Measurements from ENCODE around the gene SLX1B. TPM values are rescaled to one million over a fixed set of nuclear protein-coding genes. Genes with fewer than 3 reads are reported as not detected.
"Not testable (repeated sequence)": the region's sequence is repeated elsewhere in the genome, so short reads cannot be mapped to it uniquely, and the experiment has no call there.

The SLX1B gene
- 10 to 100 TPM in 6 of 7 donors, 1 to 10 TPM in 1; 8.3 to 59.7 (median 28.1) TPM for total RNA-seq
- 10 to 100 TPM; 13.1 to 25.4 (median 25.1) TPM for polyA plus RNA-seq
- long read RNA-seq, donor 1, transcript SLX1B-201 (6 exons, 1,165 nt), result major isoform, 7 of 7 reads
- long read RNA-seq, donor 1, partial matches to known transcripts, result 0 of 7 reads
- long read RNA-seq, donor 1, other reads (novel, unspliced or antisense), result 0 of 7 reads
- long read RNA-seq, donor 2, transcript SLX1B-201 (6 exons, 1,165 nt), result major isoform, 10 of 17 reads
- long read RNA-seq, donor 2, partial matches to known transcripts, result 6 of 17 reads
- long read RNA-seq, donor 2, other reads (novel, unspliced or antisense), result 0 of 17 reads

DNA sequence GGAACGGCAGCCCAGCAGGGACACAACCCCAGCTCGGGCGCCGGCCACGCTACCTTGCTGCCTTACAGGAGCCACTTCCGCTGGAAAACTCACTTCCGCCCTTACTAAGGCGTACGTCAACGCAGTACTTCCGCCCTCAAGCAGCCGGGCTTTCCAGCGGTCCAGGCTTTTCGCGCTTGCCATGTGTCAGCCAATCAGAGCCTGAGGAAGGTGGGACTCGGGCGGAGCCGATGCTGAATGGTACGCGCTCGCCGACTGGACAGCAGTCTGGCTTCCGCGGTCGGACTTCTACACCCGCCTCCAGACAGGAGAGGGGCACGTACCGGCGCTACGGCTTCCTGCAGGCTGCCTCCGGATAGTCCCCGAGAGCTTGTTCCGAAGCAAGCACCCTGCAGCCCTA lies at the start of gene SLX1B, which contains the start of gene BOLA2:
Gene SLX1B (plus strand): TSS at position 265 of the 400 bp plus-strand sequence.
Gene BOLA2 (minus strand): TSS at position 83 of the 400 bp plus-strand sequence. CDS start 98 bp downstream, outside the sequence.
- H3K27me3 ChIP-seq (replicated peaks in 1 of 7); DNase-seq; H3K4me3 ChIP-seq; intact Hi-C loops (cut with DNase I; ENCODE audit: low total_unique reads); H3K9me3 ChIP-seq; H3K27ac ChIP-seq; H3K4me1 ChIP-seq; H3K36me3 ChIP-seq: not testable (repeated sequence)
- no CpG with 5 or more reads among the region's 33 CpGs for WGBS, 5 donors

- H3K4me3 ChIP-seq; H3K4me1 ChIP-seq; intact Hi-C loops (cut with DNase I; ENCODE audit: low total_unique reads); H3K27ac ChIP-seq; H3K27me3 ChIP-seq (replicated peaks in 1 of 7); DNase-seq; H3K9me3 ChIP-seq: not testable (repeated sequence)
- WGBS, 5 donors, result 88 to 93% (median 91%) methylated on average over 6 to 7 of the region's 7 CpGs
- peaks cover 0 to 22% (median 0%) of the 10 kb centered on the region in 6 donors for H3K36me3 ChIP-seq
Observed at GRCh38 chr16:29405249-29405648, 49.1 kb upstream of the SLX1B start.

GRCh38 chr16:29423587-29423986 lies 30.7 kb upstream of the SLX1B start:
- H3K27ac ChIP-seq; DNase-seq; H3K27me3 ChIP-seq (replicated peaks in 1 of 7); intact Hi-C loops (cut with DNase I; ENCODE audit: low total_unique reads); H3K4me1 ChIP-seq; H3K9me3 ChIP-seq; H3K4me3 ChIP-seq: not testable (repeated sequence)
- 91 to 100% (median 96%) methylated on average over 2 of the region's 2 CpGs for WGBS, 5 donors
- peaks cover 0 to 20% (median 0%) of the 10 kb centered on the region in 6 donors for H3K36me3 ChIP-seq

DNA sequence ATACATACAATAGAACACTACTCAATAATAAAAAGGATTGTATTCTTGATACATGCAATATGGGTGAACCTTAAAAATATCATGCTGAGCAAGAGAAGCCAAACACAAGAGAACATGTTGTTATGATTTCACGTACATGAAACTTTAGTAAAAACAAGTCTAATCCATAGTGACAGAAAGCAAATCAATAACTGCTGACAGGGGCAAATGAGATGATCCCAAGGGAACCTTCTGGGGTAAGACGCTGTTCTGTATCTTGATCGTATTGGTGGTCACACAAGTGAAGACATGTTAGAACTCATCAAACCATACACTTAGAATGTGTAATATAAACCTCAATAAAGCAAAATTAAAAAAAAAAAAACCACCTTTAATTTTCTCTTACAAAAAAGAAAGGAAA lies 28.9 kb upstream of the SLX1B start:
- peaks cover 0 to 20% (median 0%) of the 10 kb centered on the region in 6 donors for H3K36me3 ChIP-seq
- H3K4me1 ChIP-seq; H3K27ac ChIP-seq; H3K27me3 ChIP-seq (replicated peaks in 1 of 7); H3K9me3 ChIP-seq; intact Hi-C loops (cut with DNase I; ENCODE audit: low total_unique reads); H3K4me3 ChIP-seq; DNase-seq: not testable (repeated sequence)
- 94 to 100% (median 98%) methylated on average over 3 of the region's 3 CpGs for WGBS, 5 donors

- H3K36me3 ChIP-seq; H3K27ac ChIP-seq; H3K27me3 ChIP-seq (replicated peaks in 1 of 7); H3K9me3 ChIP-seq; intact Hi-C loops (cut with DNase I; ENCODE audit: low total_unique reads); H3K4me1 ChIP-seq; DNase-seq; H3K4me3 ChIP-seq: not testable (repeated sequence)
- no CpG with 5 or more reads among the region's 21 CpGs for WGBS, 5 donors
Observed at GRCh38 chr16:29453754-29454153, 579 bp upstream of the SLX1B start.

- H3K36me3 ChIP-seq; DNase-seq; H3K4me1 ChIP-seq; H3K27me3 ChIP-seq (replicated peaks in 1 of 7); intact Hi-C loops (cut with DNase I; ENCODE audit: low total_unique reads); H3K9me3 ChIP-seq; H3K4me3 ChIP-seq; H3K27ac ChIP-seq: not testable (repeated sequence)
- no CpG with 5 or more reads among the region's 29 CpGs for WGBS, 5 donors
Observed at GRCh38 chr16:29454828-29455227, 495 bp downstream of the SLX1B start.

DNA sequence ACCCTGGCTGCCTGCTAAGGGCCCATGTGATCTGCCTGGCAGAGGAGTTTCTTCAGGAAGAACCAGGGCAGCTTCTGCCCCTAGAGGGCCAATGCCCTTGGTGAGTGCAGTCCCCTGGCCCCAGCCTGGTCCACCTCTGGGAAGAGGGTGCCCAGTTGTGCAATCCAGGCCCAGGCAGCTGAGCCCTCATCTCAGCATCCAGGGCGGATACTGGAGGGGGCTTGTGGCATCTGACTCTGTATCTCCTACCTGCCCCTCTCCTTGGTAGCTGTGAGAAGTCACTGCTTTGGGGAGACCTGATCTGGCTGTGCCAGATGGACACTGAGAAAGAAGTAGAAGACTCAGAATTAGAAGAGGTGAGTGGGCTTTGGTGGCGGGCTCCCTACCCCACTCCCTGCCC lies 3.3 kb downstream of the SLX1B start:
- H3K27ac ChIP-seq; DNase-seq; H3K36me3 ChIP-seq; intact Hi-C loops (cut with DNase I; ENCODE audit: low total_unique reads); H3K4me3 ChIP-seq; H3K4me1 ChIP-seq; H3K27me3 ChIP-seq (replicated peaks in 1 of 7); H3K9me3 ChIP-seq: not testable (repeated sequence)
- WGBS, 5 donors, result 94 to 98% (median 95%) methylated on average over 1 of the region's 2 CpGs; no CpG with 5 or more reads in 2 of the 5 donors

DNA sequence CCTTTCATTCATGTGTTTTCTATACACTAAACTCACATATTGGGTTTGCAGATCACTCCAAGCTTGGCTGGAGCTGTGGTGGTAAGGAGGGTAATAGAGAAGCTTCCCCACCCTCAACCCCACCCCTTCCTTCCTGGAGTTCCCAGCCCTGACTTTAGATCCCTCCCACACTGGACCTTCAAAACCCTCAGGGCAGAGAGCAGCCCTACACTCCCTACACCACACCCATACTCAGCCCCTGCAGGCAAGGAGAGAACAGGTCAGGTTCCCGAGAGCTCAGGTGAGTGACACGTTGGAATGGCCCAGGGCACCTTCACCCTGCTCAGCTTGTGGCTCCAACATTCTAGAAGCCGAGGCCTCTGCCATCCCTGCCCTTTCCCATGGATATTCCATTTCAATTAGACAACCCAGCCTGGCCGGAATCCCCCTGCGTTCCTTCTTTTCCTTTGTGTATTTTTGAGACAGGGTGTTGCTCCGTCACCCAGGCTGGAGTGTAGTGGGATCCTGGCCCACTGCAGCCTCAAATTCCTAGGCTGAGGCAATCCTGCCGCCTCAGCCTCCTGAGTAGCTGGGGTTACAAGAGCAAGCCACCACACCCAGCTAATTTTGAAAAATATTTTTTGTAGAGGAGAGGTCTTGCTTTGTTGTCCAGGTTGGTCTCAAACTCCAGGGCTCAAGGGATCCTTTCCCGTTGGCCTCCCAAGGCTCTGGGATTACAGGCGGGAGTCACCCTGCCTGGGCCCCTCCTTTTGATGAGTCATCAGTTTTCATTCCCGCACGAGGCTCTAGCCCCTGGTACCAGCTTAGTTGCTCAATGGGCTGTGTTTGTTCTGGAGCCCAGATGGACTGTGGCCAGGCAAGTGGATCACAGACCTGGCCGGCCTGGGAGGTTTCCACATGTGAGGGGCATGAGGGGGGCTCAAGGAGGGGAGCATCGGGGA lies 5.6 kb downstream of the SLX1B start, which contains the start of gene SULT1A4:
Gene SULT1A4 (plus strand): TSS at position 208 of the 941 bp plus-strand sequence. CDS start 1,473 bp downstream, outside the sequence.
- DNase-seq; H3K36me3 ChIP-seq; H3K4me1 ChIP-seq; H3K9me3 ChIP-seq; H3K4me3 ChIP-seq; H3K27me3 ChIP-seq (replicated peaks in 1 of 7); H3K27ac ChIP-seq; intact Hi-C loops (cut with DNase I; ENCODE audit: low total_unique reads): not testable (repeated sequence)
- no CpG with 5 or more reads among the region's 13 CpGs for WGBS, 5 donors

- H3K4me1 ChIP-seq; H3K27me3 ChIP-seq (replicated peaks in 1 of 7); H3K36me3 ChIP-seq; H3K9me3 ChIP-seq; H3K27ac ChIP-seq; intact Hi-C loops (cut with DNase I; ENCODE audit: low total_unique reads); H3K4me3 ChIP-seq; DNase-seq: not testable (repeated sequence)
- WGBS, 5 donors, result no CpG with 5 or more reads among the region's 9 CpGs
Observed at GRCh38 chr16:29460647-29461030, 6.3 kb downstream of the SLX1B start.

DNA sequence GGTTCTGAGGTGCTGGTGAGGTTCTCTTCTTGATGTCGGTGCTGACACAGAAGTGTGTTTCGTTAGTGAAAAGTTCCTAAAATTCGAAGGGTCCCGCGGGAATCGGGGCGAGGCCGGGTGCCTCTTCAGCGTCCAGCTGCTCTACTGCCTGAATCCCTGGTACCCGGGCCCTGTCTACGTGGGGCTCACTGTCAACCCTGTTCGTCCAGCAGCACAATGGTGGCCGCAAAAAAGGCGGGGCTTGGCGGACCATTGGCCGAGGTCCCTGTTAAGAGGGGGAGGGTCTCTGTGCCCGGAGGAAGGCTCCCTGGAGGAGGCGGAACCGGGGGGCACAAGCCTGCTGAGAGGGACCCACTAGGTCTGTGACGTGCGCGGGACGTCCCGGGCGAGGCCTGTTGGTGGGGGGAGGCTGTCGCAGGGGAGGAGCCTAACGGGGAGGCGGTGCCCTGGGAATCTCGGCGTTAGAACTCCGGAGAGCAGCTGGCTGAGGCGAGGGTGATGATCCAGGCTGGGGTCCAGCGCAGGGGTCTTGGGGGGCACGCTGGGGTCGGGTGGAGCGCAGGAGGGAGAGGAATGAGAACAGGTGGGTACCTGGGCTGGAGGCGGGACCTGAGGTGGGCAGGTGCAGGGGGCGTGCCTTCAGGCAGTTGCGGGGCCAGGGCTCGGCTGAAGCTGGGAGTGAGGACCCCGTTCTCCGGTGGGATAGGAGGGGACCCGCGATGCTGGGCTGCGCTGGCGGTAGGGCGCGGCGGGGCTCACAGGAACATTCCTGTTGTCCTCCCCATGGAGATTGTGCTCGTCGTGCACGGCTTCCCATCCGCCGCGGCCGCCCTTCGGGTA lies 11.9 kb downstream of the SLX1B start:
- H3K4me1 ChIP-seq; H3K36me3 ChIP-seq; H3K27me3 ChIP-seq (replicated peaks in 1 of 7); DNase-seq; H3K9me3 ChIP-seq; H3K27ac ChIP-seq; intact Hi-C loops (cut with DNase I; ENCODE audit: low total_unique reads); H3K4me3 ChIP-seq: not testable (repeated sequence)
- WGBS, 5 donors, result no CpG with 5 or more reads among the region's 57 CpGs

All from spleen (tissue), 13 donors.